Right lobe of liver (tissue), 4 donors: ENCODE measurements around the gene NCOA1.
"Not testable (repeated sequence)": the region's sequence is repeated elsewhere in the genome, so short reads cannot be mapped to it uniquely, and the experiment has no call there.

Source experiments
- POLR2A ChIP-seq: fragments of 450-650 bp; IDR thresholded peaks from one replicate; pipeline ENCODE4 v1.6.1; 2017; ENCODE audit warnings: antibody characterized with exemption, mild to moderate bottlenecking
- TF ChIP-seq, protein P1 (sequence below), 4 donors: fragments of 200-600 bp in 3 of 4; fragments of 450-650 bp in 1 of 4; IDR thresholded peaks; one replicate each; pipeline versions ENCODE4 v1.5.1 to v1.8.0; 2016 to 2022; ENCODE audit warnings: antibody characterized with exemption in 4 of 4, mild to moderate bottlenecking in 2 of 4
- donor health status: DM: no; HTN: no; CAD: no.
- donor health status: DM: no; HTN: no; CAD: no.
- donor health status: DM: no; HTN: yes; CAD: no.

DNA sequence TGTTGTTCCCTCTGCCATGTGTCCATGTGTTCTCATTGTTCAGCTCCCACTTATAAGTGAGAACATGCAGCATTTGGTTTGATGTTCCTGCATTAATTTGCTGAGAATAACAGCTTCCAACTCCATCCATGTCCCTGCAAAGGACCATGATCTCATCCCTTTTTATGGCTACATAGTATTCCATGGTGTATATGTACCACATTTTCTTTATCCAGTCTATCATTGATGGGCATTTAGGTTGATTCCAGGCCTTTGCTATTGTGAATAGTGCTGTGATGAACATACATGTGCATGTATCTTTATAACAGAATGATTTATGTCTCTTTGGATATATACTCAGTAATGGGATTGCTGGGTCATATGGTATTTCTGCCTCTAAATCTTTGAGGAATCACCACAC is 187.0 kb downstream of the NCOA1 start:
- TF ChIP-seq, protein P1, sequence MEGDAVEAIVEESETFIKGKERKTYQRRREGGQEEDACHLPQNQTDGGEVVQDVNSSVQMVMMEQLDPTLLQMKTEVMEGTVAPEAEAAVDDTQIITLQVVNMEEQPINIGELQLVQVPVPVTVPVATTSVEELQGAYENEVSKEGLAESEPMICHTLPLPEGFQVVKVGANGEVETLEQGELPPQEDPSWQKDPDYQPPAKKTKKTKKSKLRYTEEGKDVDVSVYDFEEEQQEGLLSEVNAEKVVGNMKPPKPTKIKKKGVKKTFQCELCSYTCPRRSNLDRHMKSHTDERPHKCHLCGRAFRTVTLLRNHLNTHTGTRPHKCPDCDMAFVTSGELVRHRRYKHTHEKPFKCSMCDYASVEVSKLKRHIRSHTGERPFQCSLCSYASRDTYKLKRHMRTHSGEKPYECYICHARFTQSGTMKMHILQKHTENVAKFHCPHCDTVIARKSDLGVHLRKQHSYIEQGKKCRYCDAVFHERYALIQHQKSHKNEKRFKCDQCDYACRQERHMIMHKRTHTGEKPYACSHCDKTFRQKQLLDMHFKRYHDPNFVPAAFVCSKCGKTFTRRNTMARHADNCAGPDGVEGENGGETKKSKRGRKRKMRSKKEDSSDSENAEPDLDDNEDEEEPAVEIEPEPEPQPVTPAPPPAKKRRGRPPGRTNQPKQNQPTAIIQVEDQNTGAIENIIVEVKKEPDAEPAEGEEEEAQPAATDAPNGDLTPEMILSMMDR (IDR thresholded peaks at IDR 0.05) = not testable (repeated sequence)
- TF ChIP-seq POLR2A = not testable (repeated sequence)
